Measurements from ENCODE around the gene FHOD3.
A peak's percentile ranks its signal among the peaks of the same experiment; 100 is the strongest.
"Not testable (repeated sequence)": the region's sequence is repeated elsewhere in the genome, so short reads cannot be mapped to it uniquely, and the experiment has no call there.

The FHOD3 gene

GRCh38 chr18:36451454-36452251 lies 154.1 kb downstream of the FHOD3 start:
- no peak for DNase-seq (ENCODE audit: low spot score)

GRCh38 chr18:36454245-36454644 lies 156.7 kb downstream of the FHOD3 start:
- DNase-seq (ENCODE audit: low spot score), result no peak

- no peak for DNase-seq (ENCODE audit: low spot score)
Observed at GRCh38 chr18:36454848-36455458, 157.4 kb downstream of the FHOD3 start.

- no peak for DNase-seq (ENCODE audit: low spot score)
Observed at GRCh38 chr18:36455931-36456330, 158.4 kb downstream of the FHOD3 start.

DNA sequence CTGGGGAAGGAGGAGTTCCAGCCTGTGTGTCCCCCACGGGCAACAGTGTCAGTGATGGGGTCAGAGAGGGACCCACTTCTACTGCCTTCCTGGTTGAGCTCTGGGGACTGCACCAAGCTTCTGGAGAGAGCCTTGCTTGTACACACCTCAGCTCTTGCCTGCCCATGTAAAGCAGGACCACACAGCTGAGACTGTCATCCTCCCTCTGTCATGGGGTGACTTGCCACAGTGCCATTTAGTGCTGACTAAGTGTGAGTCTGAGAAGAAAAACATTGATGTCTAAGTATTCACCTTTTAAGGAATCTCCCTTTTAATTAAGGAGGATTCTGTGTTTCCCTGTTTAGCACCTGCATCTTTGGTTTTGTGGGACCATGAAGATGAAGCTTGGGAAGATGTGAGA lies 159.1 kb downstream of the FHOD3 start:
- DNase-seq (ENCODE audit: low spot score), result no peak

DNA sequence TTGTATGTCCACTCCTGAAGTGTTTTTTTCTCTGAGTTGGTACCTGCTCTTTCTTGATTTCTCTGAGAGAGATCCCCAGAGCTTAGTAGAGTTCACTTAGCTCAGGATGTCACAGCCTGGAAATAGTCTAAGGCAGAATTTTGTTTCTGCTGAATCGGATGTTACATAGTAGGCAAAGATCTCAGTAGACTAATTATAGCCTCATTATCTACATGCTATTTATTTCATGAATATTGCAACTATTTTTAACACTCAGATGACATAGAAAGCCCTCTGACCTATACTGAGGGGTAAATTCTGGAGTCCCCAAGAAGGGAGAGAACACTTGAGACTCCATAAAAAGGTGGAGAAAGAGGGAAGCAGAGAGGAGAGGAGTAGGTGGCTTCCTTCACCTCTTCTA lies 160.2 kb downstream of the FHOD3 start:
- DNase-seq (ENCODE audit: low spot score), result no peak

GRCh38 chr18:36458306-36458705 lies 160.8 kb downstream of the FHOD3 start:
- DNase-seq (ENCODE audit: low spot score), result no peak

GRCh38 chr18:36459203-36459602 lies 161.7 kb downstream of the FHOD3 start:
- DNase-seq (ENCODE audit: low spot score), result no peak

GRCh38 chr18:36459786-36460185 lies 162.3 kb downstream of the FHOD3 start:
- no peak for DNase-seq (ENCODE audit: low spot score)

DNA sequence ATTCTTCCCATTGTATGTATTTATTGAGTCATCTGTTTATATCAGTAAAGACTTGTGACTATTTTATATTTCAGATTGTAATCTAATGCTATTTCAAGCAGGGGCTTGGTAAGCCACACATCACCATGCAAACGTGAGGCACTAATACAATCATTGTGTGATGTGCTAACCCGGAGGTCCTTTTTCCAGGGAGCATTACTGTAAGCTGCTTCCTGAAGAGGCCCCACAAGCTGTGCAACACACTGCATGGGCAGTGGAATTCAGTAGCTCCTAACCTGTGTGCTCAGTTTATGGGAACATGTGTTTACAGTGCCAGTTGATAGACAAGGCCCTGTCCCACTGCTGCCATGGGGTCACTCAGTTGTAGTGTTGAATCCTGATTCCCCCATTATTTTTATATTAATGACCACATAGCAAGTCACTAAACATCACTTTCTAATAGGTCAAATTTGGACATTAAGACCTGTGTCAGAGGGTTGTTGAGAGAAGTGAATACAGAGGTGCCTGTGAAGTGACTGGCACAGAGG lies 162.9 kb downstream of the FHOD3 start:
- no peak for DNase-seq (ENCODE audit: low spot score)

- DNase-seq (ENCODE audit: low spot score), result no peak
Observed at GRCh38 chr18:36460854-36461253, 163.3 kb downstream of the FHOD3 start.

DNA sequence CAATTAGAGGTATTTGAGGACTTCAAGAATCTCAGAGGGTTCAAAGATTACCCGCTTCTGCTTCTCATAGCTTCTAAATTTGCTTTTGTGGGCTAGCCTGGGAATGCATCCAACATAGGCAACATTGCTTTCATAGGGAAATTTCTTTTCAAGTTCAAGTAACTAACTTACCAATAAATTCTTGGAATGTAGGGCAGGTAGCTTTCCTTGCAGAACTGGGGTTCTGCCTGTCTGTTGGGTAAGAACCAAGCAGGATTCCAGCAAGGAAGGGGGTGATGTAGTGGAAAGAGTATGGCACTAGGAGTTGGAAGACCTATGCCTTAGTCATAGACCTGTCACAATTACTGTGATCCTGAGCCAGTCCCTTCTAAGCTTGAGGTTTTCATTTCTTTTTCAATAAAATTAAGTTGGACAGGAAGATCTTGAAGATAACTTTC lies 164.1 kb downstream of the FHOD3 start:
- no peak for DNase-seq (ENCODE audit: low spot score)

DNA sequence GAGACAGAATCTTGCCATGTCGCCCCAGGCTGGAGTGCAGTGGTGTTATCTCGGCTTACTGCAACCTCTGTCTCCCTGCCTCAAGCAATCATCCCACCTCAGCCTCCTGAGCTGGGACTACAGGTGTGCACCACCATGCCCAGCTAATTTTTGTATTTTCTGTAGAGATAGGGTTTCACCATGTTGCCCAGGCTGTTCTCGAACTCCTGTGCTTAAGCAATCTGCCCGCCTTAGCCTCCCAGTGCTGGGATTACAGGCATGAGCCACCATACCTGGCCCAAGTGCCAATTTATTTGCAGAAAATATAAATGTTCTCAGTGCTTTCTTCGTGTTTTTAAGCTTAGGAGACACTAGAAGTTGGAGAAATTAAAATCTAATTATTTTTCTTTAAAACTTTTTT lies 166.0 kb downstream of the FHOD3 start:
- DNase-seq (ENCODE audit: low spot score), result not testable (repeated sequence)

GRCh38 chr18:36464126-36464651 lies 166.7 kb downstream of the FHOD3 start:
- peak; percentile 12 for DNase-seq (ENCODE audit: low spot score)

DNA sequence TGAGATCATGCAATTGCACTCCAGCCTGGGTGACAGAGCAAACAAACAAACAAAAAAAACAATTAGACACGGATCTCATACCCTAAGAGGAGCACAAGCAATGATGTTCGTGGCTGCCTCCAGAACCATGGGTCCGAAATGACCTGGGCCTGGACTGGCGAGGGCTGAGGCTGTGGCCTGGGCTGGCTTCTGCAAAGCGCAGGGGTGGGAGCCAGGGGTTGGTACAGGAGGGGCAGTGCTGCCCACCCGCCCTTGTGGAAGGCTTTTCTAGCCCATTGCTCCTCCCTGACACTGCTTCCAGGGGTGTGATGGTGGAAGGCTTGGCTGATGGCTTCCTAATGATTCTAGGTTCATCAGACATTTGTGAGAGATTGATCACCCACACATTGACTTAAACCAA lies 167.8 kb downstream of the FHOD3 start:
- DNase-seq (ENCODE audit: low spot score), result no peak

GRCh38 chr18:36465970-36466369 lies 168.5 kb downstream of the FHOD3 start:
- no peak for DNase-seq (ENCODE audit: low spot score)

- DNase-seq (ENCODE audit: low spot score), result no peak
Observed at GRCh38 chr18:36467614-36468013, 170.1 kb downstream of the FHOD3 start.

DNA sequence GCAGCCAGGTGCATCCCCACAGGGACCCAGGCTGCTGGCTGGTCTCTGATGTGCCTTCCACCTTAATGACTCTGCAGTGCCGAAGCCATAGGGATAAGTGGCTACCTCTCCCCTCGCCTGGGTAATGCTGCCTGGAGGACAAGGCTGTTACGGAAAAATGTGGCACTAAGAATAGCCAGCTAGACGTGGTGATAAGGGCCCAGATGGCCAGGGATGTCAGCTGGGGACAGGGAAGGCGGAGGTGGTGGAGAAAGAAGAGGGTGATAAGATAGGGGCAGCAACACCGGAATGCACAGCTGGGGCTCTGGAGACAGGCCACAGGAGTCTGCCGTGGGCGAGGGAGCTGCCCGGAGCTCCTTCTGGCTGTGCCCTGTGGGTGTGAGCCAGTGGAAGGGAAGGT lies 170.6 kb downstream of the FHOD3 start:
- DNase-seq (ENCODE audit: low spot score), result no peak

DNA sequence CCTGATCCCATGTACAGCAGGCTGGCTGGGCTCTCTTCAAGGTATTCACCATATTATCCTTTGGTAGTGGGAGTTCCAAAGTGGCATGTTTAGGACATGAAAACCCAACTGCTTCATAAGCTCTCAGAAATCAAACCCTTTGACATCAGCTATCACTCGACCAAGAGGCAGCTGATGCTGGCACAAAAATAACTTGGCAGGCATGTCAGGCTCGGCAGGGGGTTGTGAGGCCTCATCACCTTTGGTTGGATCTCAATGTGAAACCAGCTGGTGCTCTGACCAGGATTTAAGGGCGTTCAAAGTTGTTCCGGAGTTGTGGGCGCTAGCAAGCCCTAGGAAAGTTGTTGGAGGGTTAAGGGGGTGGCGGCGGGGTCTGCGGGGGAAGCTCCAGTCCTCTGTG lies 171.9 kb downstream of the FHOD3 start:
- no peak for DNase-seq (ENCODE audit: low spot score)

DNA sequence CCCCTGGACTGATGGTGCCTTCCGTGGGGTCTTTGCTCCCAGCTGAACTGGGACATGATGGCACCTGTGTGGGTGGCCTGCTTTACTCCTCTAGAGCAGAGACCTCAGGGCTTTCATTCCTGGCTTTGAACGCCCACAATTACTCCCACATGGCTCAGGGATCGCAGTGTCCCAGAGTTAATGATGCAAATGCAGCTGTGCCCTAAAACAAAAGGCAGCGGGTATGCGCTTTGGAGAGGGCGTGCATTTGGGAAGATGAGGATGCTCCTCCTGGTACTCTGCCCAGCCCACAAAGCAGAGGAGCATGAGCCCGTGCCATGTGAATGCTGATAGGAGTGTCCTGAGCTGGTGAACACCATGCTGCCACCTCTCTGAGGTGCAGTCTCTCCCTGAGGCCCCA lies 173.4 kb downstream of the FHOD3 start:
- no peak for DNase-seq (ENCODE audit: low spot score)

GRCh38 chr18:36471393-36471792 lies 173.9 kb downstream of the FHOD3 start:
- no peak for DNase-seq (ENCODE audit: low spot score)

GRCh38 chr18:36476433-36476832 lies 178.9 kb downstream of the FHOD3 start:
- no peak for DNase-seq (ENCODE audit: low spot score)

GRCh38 chr18:36477776-36478175 lies 180.3 kb downstream of the FHOD3 start:
- DNase-seq (ENCODE audit: low spot score), result no peak
